Measurements from ENCODE around the gene TOX2. TPM values are rescaled to one million over a fixed set of nuclear protein-coding genes. Genes with fewer than 3 reads are reported as not detected.

The TOX2 gene
- polyA plus RNA-seq, 3 donors, result 0.39 to 0.56 (median 0.47) TPM

DNA sequence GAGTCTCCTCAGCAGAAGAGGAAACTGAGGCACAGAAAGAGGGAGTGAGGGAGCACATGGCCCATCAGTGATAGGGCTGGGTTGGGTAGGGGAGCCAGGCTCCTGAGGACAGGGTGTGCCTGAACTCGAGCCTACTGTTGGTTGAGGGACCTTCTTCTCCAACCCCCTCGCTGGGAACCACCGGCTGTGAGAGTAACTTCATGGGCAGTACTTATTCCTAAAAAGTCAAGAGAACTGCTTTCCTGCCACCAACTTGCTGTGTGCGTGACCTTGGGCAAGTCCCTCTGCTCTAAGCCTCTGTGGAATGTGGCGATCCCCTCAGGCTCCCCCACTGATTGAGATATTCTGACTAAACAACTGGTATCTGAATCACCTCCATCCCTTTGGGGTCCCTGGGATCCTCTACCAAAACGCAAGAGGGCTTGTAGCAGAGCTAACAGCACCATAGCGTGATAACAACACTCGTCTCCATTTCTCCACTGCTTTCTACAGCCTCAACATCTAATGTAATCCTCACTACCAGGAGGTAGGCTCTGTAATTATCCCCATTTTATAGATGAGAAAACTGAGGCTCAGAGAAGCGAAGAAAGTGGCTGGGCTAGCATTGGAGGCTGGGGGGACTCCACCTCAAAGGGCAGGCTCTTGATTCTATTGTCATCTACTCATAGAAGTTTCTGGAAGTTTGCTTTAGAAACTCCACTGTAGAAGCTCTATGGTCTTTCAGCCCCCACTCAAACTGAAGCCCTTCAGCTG, 196.3 kb downstream of the TOX2 start:
- no peaks in the 10 kb centered on the region for H3K36me3 Mint-ChIP-seq
- Histone ChIP-seq H3K4me1 (ENCODE audit: control insufficient read depth in 1 of 2, insufficient read depth in 2 of 2, low read length in 2 of 2) (no peaks in the 10 kb centered on the region), H4K20me1 (ENCODE audit: insufficient read depth, low read length) (no peaks in the 10 kb centered on the region), H3K4me2 (replicated peaks; ENCODE audit: extremely low read depth, low read length, poor library complexity, severe bottlenecking) (no peak overlapping the region), H3K27me3 (ENCODE audit: control insufficient read depth in 2 of 2, insufficient read depth in 2 of 2, low read length in 2 of 2) (peaks cover 0 to 12% of the 10 kb centered on the region in 2 donors), H3K4me3 (replicated peaks in 1 of 3; ENCODE audit: low read depth in 2 of 3, low read length in 3 of 3) (no peak overlapping the region), H3K36me3 (replicated peaks in 1 of 2; ENCODE audit: control insufficient read depth in 1 of 2, insufficient read depth in 2 of 2, low read length in 2 of 2) (no peaks in the 10 kb centered on the region), H3K79me2 (ENCODE audit: insufficient read depth, low read length) (no peaks in the 10 kb centered on the region), H3K9ac (ENCODE audit: insufficient read depth, low read length, poor library complexity, severe bottlenecking) (no peak overlapping the region), H3K27ac (ENCODE audit: low read depth in 1 of 2, low read length in 2 of 2) (no peak overlapping the region), H2AFZ (ENCODE audit: insufficient read depth, low read depth, low read length, poor library complexity, severe bottlenecking) (no peak overlapping the region), H3K9me3 (replicated peaks in 1 of 2; ENCODE audit: control insufficient read depth in 1 of 2, insufficient read depth in 1 of 2, low read length in 2 of 2) (peaks cover 6 to 11% of the 10 kb centered on the region in 2 donors)
- DNase-seq, result no peak
- H3K27me3 Mint-ChIP-seq (ENCODE audit: low read depth in 3 of 3), result peaks cover 17 to 38% (median 30%) of the 10 kb centered on the region in 3 donors
- H3K4me1 Mint-ChIP-seq, result no peaks in the 10 kb centered on the region
- 92% methylated on average over 5 of the region's 9 CpGs for WGBS (ENCODE audit: insufficient coverage)
- TF ChIP-seq, protein P1, sequence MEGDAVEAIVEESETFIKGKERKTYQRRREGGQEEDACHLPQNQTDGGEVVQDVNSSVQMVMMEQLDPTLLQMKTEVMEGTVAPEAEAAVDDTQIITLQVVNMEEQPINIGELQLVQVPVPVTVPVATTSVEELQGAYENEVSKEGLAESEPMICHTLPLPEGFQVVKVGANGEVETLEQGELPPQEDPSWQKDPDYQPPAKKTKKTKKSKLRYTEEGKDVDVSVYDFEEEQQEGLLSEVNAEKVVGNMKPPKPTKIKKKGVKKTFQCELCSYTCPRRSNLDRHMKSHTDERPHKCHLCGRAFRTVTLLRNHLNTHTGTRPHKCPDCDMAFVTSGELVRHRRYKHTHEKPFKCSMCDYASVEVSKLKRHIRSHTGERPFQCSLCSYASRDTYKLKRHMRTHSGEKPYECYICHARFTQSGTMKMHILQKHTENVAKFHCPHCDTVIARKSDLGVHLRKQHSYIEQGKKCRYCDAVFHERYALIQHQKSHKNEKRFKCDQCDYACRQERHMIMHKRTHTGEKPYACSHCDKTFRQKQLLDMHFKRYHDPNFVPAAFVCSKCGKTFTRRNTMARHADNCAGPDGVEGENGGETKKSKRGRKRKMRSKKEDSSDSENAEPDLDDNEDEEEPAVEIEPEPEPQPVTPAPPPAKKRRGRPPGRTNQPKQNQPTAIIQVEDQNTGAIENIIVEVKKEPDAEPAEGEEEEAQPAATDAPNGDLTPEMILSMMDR (IDR thresholded peaks at IDR 0.05), result no peak
- H3K27ac Mint-ChIP-seq, result no peak overlapping the region
- no peak overlapping the region for H3K4me3 Mint-ChIP-seq
- intact Hi-C loops (cut with micrococcal nuclease), result loop anchor here in 1 of 2 donors (10.0 kb wide), 1 partner anchor 74 kb away; the partner anchor contains the start of gene JPH2
- peaks cover 10 to 24% (median 14%) of the 10 kb centered on the region in 7 donors for H3K9me3 Mint-ChIP-seq

DNA sequence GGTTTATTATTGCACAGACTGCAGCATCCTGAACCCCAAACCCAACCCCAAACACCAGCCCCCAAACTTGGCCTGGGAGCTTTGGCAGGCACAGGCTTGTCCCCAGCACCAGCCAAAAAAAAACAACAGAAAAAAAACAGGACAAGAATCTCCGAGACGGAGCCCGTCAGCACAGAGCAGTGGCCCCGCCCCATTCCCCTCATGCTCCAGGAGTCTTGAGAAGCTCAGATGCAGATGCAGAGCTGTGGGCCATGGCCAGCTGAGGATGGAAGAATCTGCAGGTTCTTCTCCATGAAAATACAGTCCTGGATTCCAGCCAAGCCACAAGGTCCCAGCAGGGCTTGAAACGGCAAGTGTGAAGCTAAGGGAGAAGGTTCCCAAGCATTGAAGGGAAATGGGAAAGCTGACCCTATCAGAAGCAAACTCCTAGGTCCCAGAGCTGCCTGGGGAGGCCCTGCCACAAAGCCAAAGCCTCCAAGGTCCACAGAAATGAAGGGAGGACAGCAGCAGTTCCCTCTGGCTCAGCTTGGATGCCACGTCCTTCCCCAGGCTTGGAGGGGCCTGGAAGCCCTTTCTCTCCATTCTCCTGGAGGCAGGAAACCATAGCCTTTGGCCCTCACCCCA, 197.2 kb downstream of the TOX2 start:
- Histone ChIP-seq H3K27me3 (ENCODE audit: control insufficient read depth in 2 of 2, insufficient read depth in 2 of 2, low read length in 2 of 2) (peaks cover 3 to 18% of the 10 kb centered on the region in 2 donors), H2AFZ (ENCODE audit: insufficient read depth, low read depth, low read length, poor library complexity, severe bottlenecking) (no peak overlapping the region), H3K4me1 (ENCODE audit: control insufficient read depth in 1 of 2, insufficient read depth in 2 of 2, low read length in 2 of 2) (no peaks in the 10 kb centered on the region), H3K79me2 (ENCODE audit: insufficient read depth, low read length) (no peaks in the 10 kb centered on the region), H3K9me3 (replicated peaks in 1 of 2; ENCODE audit: control insufficient read depth in 1 of 2, insufficient read depth in 1 of 2, low read length in 2 of 2) (peaks cover 6 to 11% of the 10 kb centered on the region in 2 donors), H3K4me2 (replicated peaks; ENCODE audit: extremely low read depth, low read length, poor library complexity, severe bottlenecking) (no peak overlapping the region), H3K9ac (ENCODE audit: insufficient read depth, low read length, poor library complexity, severe bottlenecking) (no peak overlapping the region), H3K36me3 (replicated peaks in 1 of 2; ENCODE audit: control insufficient read depth in 1 of 2, insufficient read depth in 2 of 2, low read length in 2 of 2) (no peaks in the 10 kb centered on the region), H3K4me3 (replicated peaks in 1 of 3; ENCODE audit: low read depth in 2 of 3, low read length in 3 of 3) (no peak overlapping the region), H3K27ac (ENCODE audit: low read depth in 1 of 2, low read length in 2 of 2) (no peak overlapping the region), H4K20me1 (ENCODE audit: insufficient read depth, low read length) (no peaks in the 10 kb centered on the region)
- 52% methylated on average over 6 of the region's 6 CpGs for WGBS (ENCODE audit: insufficient coverage)
- TF ChIP-seq, protein P1 (IDR thresholded peaks at IDR 0.05), result no peak
- intact Hi-C loops (cut with micrococcal nuclease), result loop anchor here in 1 of 2 donors (10.0 kb wide), 1 partner anchor 73 kb away; the partner anchor contains the start of gene JPH2
- no peak overlapping the region for H3K4me3 Mint-ChIP-seq
- H3K4me1 Mint-ChIP-seq, result no peaks in the 10 kb centered on the region
- DNase-seq, result no peak
- peaks cover 23 to 41% (median 36%) of the 10 kb centered on the region in 3 donors for H3K27me3 Mint-ChIP-seq (ENCODE audit: low read depth in 3 of 3)
- H3K27ac Mint-ChIP-seq, result no peak overlapping the region
- peaks cover 10 to 22% (median 14%) of the 10 kb centered on the region in 7 donors for H3K9me3 Mint-ChIP-seq
- H3K36me3 Mint-ChIP-seq, result no peaks in the 10 kb centered on the region
